K562 (cell line): ENCODE measurements around the gene GPR32. TPM values are rescaled to one million over a fixed set of nuclear protein-coding genes. Genes with fewer than 3 reads are reported as not detected.

Experiments
- ATAC-seq: fragments of 200-7000 bp; cut with Tn5 transposase; 3 replicates; pipeline ENCODE4 v1.9.1; 2020; ENCODE audit warnings: moderate library complexity
- BruUV-seq: library from RNA; stranded (reverse); fragments of 400-500 nt; replicated peaks from 2 replicates; lab custom pipeline; 2021; lab: Mats Ljungman, UMichigan
- CTCF ChIA-PET: fragments of 300-600 bp; formaldehyde crosslinking; extraction: SDS; loops from one replicate; lab custom pipeline; 2021; ENCODE audit warnings: low intra/inter-chr PET ratio; lab: Yijun Ruan, JAX
- POLR2A ChIA-PET: fragments of 300-600, 350-650 bp; sonication (Branson Sonifier 250); formaldehyde crosslinking; extraction: SDS; loops from one replicate; lab custom pipeline; 2021; ENCODE audit warnings: antibody characterized with exemption, inconsistent platforms; lab: Yijun Ruan, JAX
- DNase-seq, 4 experiments: peaks; one replicate each; pipeline versions ENCODE4 v3.0.0 to v3.0.0-alpha.2; 2011 to 2018; ENCODE audit warnings: low spot score in 3 of 4, mixed read lengths in 3 of 4; ENCODE audit errors: extremely low read depth in 1 of 4
- FAIRE-seq: peaks from 2 replicates; lab custom pipeline; 2011; peaks lifted over from hg19 to GRCh38; lab: Jason Lieb, UNC
- H2AFZ ChIP-seq: 2 replicates; pipeline ENCODE4 v1.6.0; 2011; ENCODE audit warnings: low read depth, low read length, control low read depth, inconsistent platforms
- H3K27ac ChIP-seq: fragments of 200-600 bp; 3 replicates; pipeline ENCODE4 v1.8.0; 2011; ENCODE audit warnings: low read depth, mild to moderate bottlenecking, control low read depth, inconsistent platforms, low read length, moderate library complexity, mixed read lengths; ENCODE audit errors: extremely low read depth
- H3K27me3 ChIP-seq, 2 experiments: fragments of 300-600 bp in 1 of 2; 2 replicates in 1 of 2; 3 replicates in 1 of 2; pipeline versions ENCODE4 v1.6.0 to v1.8.0; 2011; ENCODE audit warnings: inconsistent platforms in 2 of 2, low read length in 2 of 2, mild to moderate bottlenecking in 1 of 2, mixed read lengths in 1 of 2, moderate library complexity in 1 of 2; ENCODE audit not compliant: control insufficient read depth in 2 of 2, insufficient read depth in 2 of 2
- H3K36me3 ChIP-seq: fragments of 300-600 bp; 3 replicates; pipeline ENCODE4 v1.8.0; 2011; ENCODE audit warnings: mild to moderate bottlenecking, low read length, inconsistent platforms; ENCODE audit not compliant: control insufficient read depth, insufficient read depth
- H3K4me1 ChIP-seq, 2 experiments: fragments of 200-600 bp in 1 of 2; replicated peaks in 1 of 2; 2 replicates in 1 of 2; 3 replicates in 1 of 2; pipeline versions ENCODE4 v1.5.1 to v1.8.0; 2011; ENCODE audit warnings: inconsistent platforms in 2 of 2, low read length in 2 of 2, mild to moderate bottlenecking in 1 of 2, mixed read lengths in 1 of 2, moderate library complexity in 1 of 2; ENCODE audit not compliant: control insufficient read depth in 2 of 2, insufficient read depth in 2 of 2
- H3K4me2 ChIP-seq: 2 replicates; pipeline ENCODE4 v1.6.1; 2011; ENCODE audit warnings: low read length, control low read depth, inconsistent platforms, mixed read lengths; ENCODE audit not compliant: insufficient read depth
- H3K4me3 ChIP-seq: fragments of 200-600 bp; sonication (generic), shearing (Covaris generic); 2 replicates; pipeline ENCODE4 v1.5.1; 2016; ENCODE audit warnings: control low read depth, inconsistent platforms
- H3K79me2 ChIP-seq: fragments of 200-600 bp; 3 replicates; pipeline ENCODE4 v1.8.0; 2011; ENCODE audit warnings: low read length, inconsistent platforms; ENCODE audit not compliant: control insufficient read depth, insufficient read depth
- H3K9ac ChIP-seq, 2 experiments: 2 replicates each; pipeline versions ENCODE4 v1.6.0 to v1.6.1; 2011; ENCODE audit warnings: low read depth in 2 of 2, low read length in 2 of 2, control low read depth in 1 of 2, inconsistent platforms in 1 of 2, mild to moderate bottlenecking in 1 of 2, mixed read lengths in 1 of 2; ENCODE audit not compliant: insufficient read depth in 1 of 2
- H3K9me1 ChIP-seq: one replicate; pipeline ENCODE4 v1.6.0; 2011; ENCODE audit warnings: inconsistent platforms, mild to moderate bottlenecking, low read length, moderate library complexity; ENCODE audit not compliant: control insufficient read depth, insufficient read depth
- H3K9me3 ChIP-seq: replicated peaks from 2 replicates; pipeline ENCODE4 v1.5.1; 2011; ENCODE audit warnings: low read depth, low read length, inconsistent platforms; ENCODE audit not compliant: control insufficient read depth, insufficient read depth
- H4K20me1 ChIP-seq: replicated peaks from 2 replicates; pipeline ENCODE4 v1.6.1; 2011; ENCODE audit warnings: low read length, inconsistent platforms, mixed read lengths; ENCODE audit not compliant: control insufficient read depth, insufficient read depth
- FOXK1 ChIP-seq: sonication (generic); formaldehyde crosslinking; IDR thresholded peaks from 2 replicates; pipeline ENCODE4 v1.8.0; 2022; ENCODE audit warnings: missing genetic modification reagents, mild to moderate bottlenecking, borderline replicate concordance
- PKNOX1 ChIP-seq: fragments of 450-650 bp; IDR thresholded peaks from 2 replicates; pipeline ENCODE4 v1.6.1; 2016
- PRDM10 ChIP-seq: fragments of 450-650 bp; IDR thresholded peaks from 2 replicates; pipeline ENCODE4 v1.6.1; 2018; ENCODE audit not compliant: partially characterized antibody
- ZBTB12 ChIP-seq: fragments of 250-450 bp; sonication (Bioruptor Pico); IDR thresholded peaks from 2 replicates; pipeline ENCODE4 v1.4.0; 2020
- ZFP91 ChIP-seq: sonication (generic); formaldehyde crosslinking; IDR thresholded peaks from 2 replicates; pipeline ENCODE4 v1.8.0; 2022; ENCODE audit warnings: mild to moderate bottlenecking, missing genetic modification reagents
- ZFX ChIP-seq: sonication (generic); formaldehyde crosslinking; IDR thresholded peaks from 2 replicates; pipeline ENCODE4 v1.8.0; 2022; ENCODE audit warnings: mild to moderate bottlenecking, missing genetic modification reagents, moderate library complexity
- WGBS: fragments of 100-300 bp; shearing (Covaris generic); methylation state at CpG from one replicate; pipeline ENCODE4 v1.1.6; 2016; ENCODE audit warnings: low coverage, mixed read lengths; ENCODE audit not compliant: insufficient coverage; ENCODE audit errors: missing lambda C conversion rate; 5-methylcytosine and 5-hydroxymethylcytosine counted together
- in situ Hi-C: fragments of 300-500 bp; cut with MboI; formaldehyde crosslinking; loops from 4 replicates; pipeline ENCODE4 v1.15.0; 2018; ENCODE audit warnings: inconsistent platforms, mixed read lengths
- intact Hi-C: fragments of 100-400 bp; cut with micrococcal nuclease; formaldehyde crosslinking; loops from 2 replicates; pipeline ENCODE4 v1.14.2; 2022
- polyA plus RNA-seq, 8 experiments: library from polyadenylated mRNA; depleted of rRNA in 4 of 8; stranded (reverse) in 5 of 8; unstranded in 3 of 8; fragments of >200 nt; fragmentation: Nextera tagmentation in 2 of 8; fragmentation: Illumina TruSeq in 1 of 8; extraction: Ambion mirVana in 2 of 8; extraction: Trizol in 1 of 8; gene quantifications; 2 replicates each; pipeline versions ENCODE4 v1.2.1 to v1.2.3, GENCODE V29; 2011 to 2014; ENCODE audit warnings: inconsistent platforms in 1 of 8, missing spikeins in 1 of 8
- total RNA-seq, 7 experiments: library from RNA; depleted of rRNA in 6 of 7; stranded (reverse); fragments of >200 nt in 6 of 7; fragmentation: Illumina TruSeq in 2 of 7; extraction: Trizol in 2 of 7; gene quantifications; 2 replicates each; pipeline versions ENCODE4 v1.2.1 to v1.2.3, GENCODE V29; 2011 to 2021; ENCODE audit warnings: low replicate concordance in 1 of 7

The GPR32 gene
- total and polyA plus RNA-seq, 9 of the 15 experiments (the other 6 are each of a cell fraction or from before 2014, with no cell fraction given) = not detected

GRCh38 chr19:50779504-50780457 is 9.5 kb downstream of the GPR32 start:
- H3K79me2 ChIP-seq = no peaks in the 10 kb centered on the region
- H3K27ac ChIP-seq = no peak overlapping the region
- H3K9me3 ChIP-seq = no peaks in the 10 kb centered on the region
- intact Hi-C loops (loop anchor here (5.0 kb wide), 1 partner anchor 172 kb away; no protein-coding TSS in a partner anchor), in situ Hi-C loops (loop anchor here (5.0 to 10.0 kb wide), 2 partner anchors 247 to 425 kb away; no protein-coding TSS in a partner anchor)
- ChIA-PET POLR2A (interaction anchor here (0.6 to 2.9 kb wide), 14 partner anchors 13 to 351 kb away, joined by 3 to 13 read pairs (median 4); partner anchors contain the start of gene CLEC11A), CTCF (interaction anchor here (1.0 to 1.4 kb wide), 2 partner anchors 74 to 242 kb away, joined by 3 to 7 read pairs; no protein-coding TSS in a partner anchor)
- ATAC-seq (peak; percentile 35; the same call in 1 of the 3 replicates), FAIRE-seq (no peak), DNase-seq (peak in 1 of 4 experiments; percentile 42)
- no peaks in the 10 kb centered on the region for H4K20me1 ChIP-seq
- H3K4me2 ChIP-seq = no peak overlapping the region
- no peaks in the 10 kb centered on the region for H3K36me3 ChIP-seq
- peaks cover 21 to 27% of the 10 kb centered on the region in 2 experiments; a peak in 4 of 5 replicates for H3K4me1 ChIP-seq
- H3K9me1 ChIP-seq = no peaks in the 10 kb centered on the region
- no peak overlapping the region for H3K4me3 ChIP-seq
- no peaks in the 10 kb centered on the region for H3K27me3 ChIP-seq
- WGBS = 34% methylated on average over 25 of the region's 25 CpGs
- TF ChIP-seq ZFP91 (no peak), PKNOX1 (peak; percentile 61; the same call in 1 of the 2 replicates), ZFX (CRISPR knock-in tag) (0 out of 2 replicates have a peak, but pooled peaks have one; percentile 1), ZBTB12 (CRISPR knock-in tag) (no peak), PRDM10 (peak; percentile 78), FOXK1 (CRISPR knock-in tag) (no peak)
- H2AFZ ChIP-seq = no peak overlapping the region
- H3K9ac ChIP-seq = no peak overlapping the region
- no TSS peak for BruUV-seq
